Common myeloid progenitor, CD34-positive (primary cell): ENCODE data around the gene MRPL43. TPM values are rescaled to one million over a fixed set of nuclear protein-coding genes. Genes with fewer than 3 reads are reported as not detected.
A peak's percentile ranks its signal among the peaks of the same experiment; 100 is the strongest.
"Not testable (repeated sequence)": the region's sequence is repeated elsewhere in the genome, so short reads cannot be mapped to it uniquely, and the experiment has no call there.

Experiments used
- CTCF ChIA-PET: fragments of 350-600 bp; sonication (Branson Sonifier 250); formaldehyde crosslinking; loops from one replicate; lab custom pipeline; 2021; ENCODE audit warnings: antibody characterized with exemption; lab: Charles Lee
- POLR2A ChIA-PET: fragments of 350-600 bp; sonication (Branson Sonifier 250); formaldehyde crosslinking; loops from one replicate; lab custom pipeline; 2021; ENCODE audit warnings: antibody characterized with exemption; lab: Charles Lee
- DNase-seq, 3 donors: peaks; one replicate each; pipeline versions ENCODE4 v3.0.0 to v3.0.0-alpha.2; 2013
- H3K27ac ChIP-seq, 2 experiments: 1 replicate in 1 of 2; 2 replicates in 1 of 2; pipeline ENCODE4 v1.7.0; 2013; ENCODE audit warnings: inconsistent platforms in 2 of 2, low read length in 2 of 2, mild to moderate bottlenecking in 2 of 2, low read depth in 1 of 2, moderate library complexity in 1 of 2; ENCODE audit not compliant: severe bottlenecking in 2 of 2, insufficient read depth in 1 of 2, poor library complexity in 1 of 2
- H3K27me3 ChIP-seq, 5 experiments: replicated peaks in 2 of 5; 1 replicate in 3 of 5; 2 replicates in 2 of 5; pipeline versions ENCODE4 v1.6.1 to v1.7.0; 2013; ENCODE audit warnings: low read length in 4 of 5, mild to moderate bottlenecking in 2 of 5, moderate library complexity in 2 of 5, inconsistent platforms in 1 of 5; ENCODE audit not compliant: insufficient read depth in 5 of 5, control insufficient read depth in 4 of 5
- H3K36me3 ChIP-seq, 4 experiments: 1 replicate in 2 of 4; 2 replicates in 2 of 4; pipeline versions ENCODE4 v1.6.1 to v1.7.0; 2013; ENCODE audit warnings: low read length in 3 of 4, control low read depth in 1 of 4, mild to moderate bottlenecking in 1 of 4; ENCODE audit not compliant: control insufficient read depth in 4 of 4, insufficient read depth in 4 of 4
- H3K4me1 ChIP-seq, 4 experiments: 1 replicate in 3 of 4; 2 replicates in 1 of 4; pipeline versions ENCODE4 v1.6.1 to v1.7.1; 2013; ENCODE audit warnings: low read length in 3 of 4, mild to moderate bottlenecking in 3 of 4, control low read depth in 1 of 4, inconsistent platforms in 1 of 4, moderate library complexity in 1 of 4; ENCODE audit not compliant: control insufficient read depth in 4 of 4, insufficient read depth in 4 of 4; ENCODE audit errors: control extremely low read depth in 1 of 4
- H3K4me3 ChIP-seq, 7 experiments: 1 replicate in 4 of 7; 2 replicates in 3 of 7; pipeline versions ENCODE4 v1.5.1 to v1.7.0; 2013; ENCODE audit warnings: mild to moderate bottlenecking in 7 of 7, low read length in 6 of 7, moderate library complexity in 6 of 7, inconsistent platforms in 2 of 7, low read depth in 2 of 7, control low read depth in 1 of 7; ENCODE audit not compliant: insufficient read depth in 4 of 7, control insufficient read depth in 1 of 7; ENCODE audit errors: extremely low read depth in 1 of 7
- H3K9me3 ChIP-seq, 5 experiments: 1 replicate in 4 of 5; 2 replicates in 1 of 5; pipeline versions ENCODE4 v1.6.1 to v1.7.1; 2013; ENCODE audit warnings: low read length in 4 of 5, mild to moderate bottlenecking in 2 of 5, inconsistent platforms in 1 of 5, low read depth in 1 of 5, moderate library complexity in 1 of 5; ENCODE audit not compliant: control insufficient read depth in 4 of 5, insufficient read depth in 2 of 5; ENCODE audit errors: control extremely low read depth in 1 of 5
- WGBS: methylation state at CpG from one replicate; pipeline ENCODE4 v1.1.5; 2013; ENCODE audit not compliant: insufficient coverage; 5-methylcytosine and 5-hydroxymethylcytosine counted together
- polyA plus RNA-seq: library from polyadenylated mRNA; unstranded; fragments of 120-200 nt; gene quantifications from one replicate; pipeline ENCODE4 v1.2.1, GENCODE V29; 2013

Gene MRPL43
- polyA plus RNA-seq = 47.5 TPM

DNA sequence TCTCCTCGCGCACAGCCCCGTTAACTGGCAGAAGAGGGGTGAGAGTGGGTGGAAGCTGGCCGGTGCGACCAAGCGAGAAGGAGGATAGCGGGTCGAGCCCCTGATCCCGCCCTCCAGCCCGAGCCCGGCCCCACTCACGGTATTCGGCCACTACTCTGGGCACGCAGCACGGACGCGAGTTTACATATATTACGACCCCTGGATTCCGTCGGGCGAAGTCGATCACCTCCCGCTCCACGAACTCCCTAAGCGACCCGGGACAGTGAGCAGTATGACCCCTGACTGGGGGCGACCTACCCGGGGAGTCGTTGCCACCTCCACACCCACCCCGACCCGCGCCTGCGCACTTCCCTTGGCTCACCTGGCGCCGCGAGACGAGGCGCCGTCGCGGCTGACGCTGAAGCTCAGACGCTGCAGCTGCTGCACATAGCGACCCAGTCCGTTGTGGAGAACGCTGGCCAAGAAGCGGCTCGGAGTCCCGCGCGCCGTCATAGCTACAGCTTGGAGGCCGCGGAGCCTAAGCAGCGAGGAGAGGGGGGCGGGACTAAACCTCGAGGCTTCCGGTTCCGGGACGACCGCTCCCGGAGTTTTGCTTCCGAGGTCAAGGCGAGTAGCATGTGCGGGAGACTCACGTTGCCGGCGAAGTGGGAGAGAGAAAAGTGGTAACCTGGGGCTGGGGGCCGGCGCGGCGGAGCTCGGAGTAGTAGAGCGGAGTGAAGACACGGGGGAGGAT, at the start of gene MRPL43, which contains the start of gene TWNK:
Gene MRPL43 (minus strand): TSS at position 546 of the 733 bp plus-strand sequence. CDS start 54 bp downstream, at position 492.
Gene TWNK (plus strand): TSS at position 592 of the 733 bp plus-strand sequence. CDS start 668 bp downstream, outside the sequence.
- Histone ChIP-seq H3K9me3 (no peaks in the 10 kb centered on the region), H3K36me3 (peaks cover 11 to 48% (median 36%) of the 10 kb centered on the region in 4 experiments), H3K4me1 (peaks cover 4 to 36% (median 25%) of the 10 kb centered on the region in 4 experiments), H3K4me3 (peak within 1 kb of the TSS; percentile 65 to 98 (median 93)), H3K27ac (peak within 1 kb of the TSS in 1 of 2 experiments; percentile 76), H3K27me3 (no peaks in the 10 kb centered on the region)
- DNase-seq = peak; percentile 73 to 83 (median 82)
- WGBS = under 1% methylated on average over 70 of the region's 75 CpGs
- CTCF ChIA-PET = interaction anchor here (1.1 to 23.7 kb wide), 6 partner anchors 10 to 43 kb away, joined by 3 to 311 read pairs (median 12); partner anchors contain the start of genes LZTS2 and SEMA4G
- POLR2A ChIA-PET = interaction anchor here (0.6 to 1.2 kb wide), 2 partner anchors 12 to 72 kb away, joined by 3 read pairs; partner anchors contain the start of gene LZTS2

DNA sequence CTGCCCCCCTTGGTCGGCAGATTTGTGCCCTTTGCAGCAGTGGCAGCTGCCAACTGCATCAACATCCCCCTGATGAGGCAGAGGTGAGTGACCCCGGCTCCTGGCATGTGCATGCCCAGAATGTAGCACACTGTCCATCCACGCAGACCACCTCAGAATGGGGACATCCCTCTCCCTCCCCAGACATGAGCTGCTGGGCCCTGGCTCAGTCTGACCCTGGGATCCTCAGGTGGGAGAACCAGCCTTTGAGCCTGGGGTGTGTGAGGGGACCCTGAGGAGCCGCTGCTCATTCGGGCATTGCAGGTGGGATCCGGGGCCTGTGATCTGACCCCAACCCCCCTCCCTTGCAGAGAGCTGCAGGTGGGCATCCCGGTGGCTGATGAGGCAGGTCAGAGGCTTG, 49.4 kb upstream of the MRPL43 start:
- ChIA-PET CTCF (interaction anchor here (7.7 to 67.5 kb wide), 3 partner anchors 7 to 34 kb away, joined by 71 to 1574 read pairs (median 1574); partner anchors contain the start of genes KAZALD1, PDZD7 and SFXN3), POLR2A (no interaction called here)
- Histone ChIP-seq H3K36me3 (peaks cover 8 to 56% (median 26%) of the 10 kb centered on the region in 4 experiments), H3K9me3 (no peaks in the 10 kb centered on the region), H3K4me1 (peaks cover 2 to 32% (median 18%) of the 10 kb centered on the region in 4 experiments), H3K4me3 (no peak overlapping the region), H3K27me3 (no peaks in the 10 kb centered on the region), H3K27ac (no peak overlapping the region)
- 91% methylated on average over 7 of the region's 7 CpGs for WGBS
- DNase-seq = no peak

GRCh38 chr10:101035916-101036702, 48.8 kb upstream of the MRPL43 start:
- Histone ChIP-seq H3K27ac (no peak overlapping the region), H3K4me1 (peaks cover 2 to 33% (median 23%) of the 10 kb centered on the region in 4 experiments), H3K36me3 (peaks cover 8 to 56% (median 26%) of the 10 kb centered on the region in 4 experiments), H3K4me3 (no peak overlapping the region), H3K9me3 (no peaks in the 10 kb centered on the region), H3K27me3 (no peaks in the 10 kb centered on the region)
- WGBS = 98% methylated on average over 5 of the region's 10 CpGs
- no peak for DNase-seq
- CTCF ChIA-PET = interaction anchor here (1.8 to 45.1 kb wide), 3 partner anchors 18 to 106 kb away, joined by 7 to 1574 read pairs (median 12); partner anchors contain the start of gene KAZALD1
- POLR2A ChIA-PET = no interaction called here

DNA sequence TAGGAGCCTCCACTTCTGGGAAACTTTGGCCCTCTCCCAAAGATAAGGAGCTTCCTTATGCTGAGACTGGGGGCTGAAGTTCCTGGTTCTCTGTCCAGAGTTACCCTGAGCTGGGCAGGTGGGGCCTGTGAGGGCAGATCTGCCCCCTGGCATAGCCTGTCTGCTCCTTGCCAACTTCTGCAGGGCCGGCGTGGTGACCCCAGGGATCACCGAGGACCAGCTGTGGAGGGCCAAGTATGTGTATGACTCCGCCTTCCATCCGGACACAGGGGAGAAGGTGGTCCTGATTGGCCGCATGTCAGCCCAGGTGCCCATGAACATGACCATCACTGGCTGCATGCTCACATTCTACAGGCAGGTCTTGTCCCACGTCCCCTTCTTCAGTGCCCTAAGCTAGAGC, 48.0 kb upstream of the MRPL43 start:
- H3K27me3 ChIP-seq = peaks cover 0 to 1% (median 0%) of the 10 kb centered on the region in 5 experiments
- no peak overlapping the region for H3K4me3 ChIP-seq
- DNase-seq = no peak
- peaks cover 2 to 37% (median 30%) of the 10 kb centered on the region in 4 experiments for H3K4me1 ChIP-seq
- H3K27ac ChIP-seq = no peak overlapping the region
- 90% methylated on average over 7 of the region's 7 CpGs for WGBS
- ChIA-PET POLR2A (no interaction called here), CTCF (interaction anchor here (0.9 to 45.1 kb wide), 6 partner anchors 10 to 107 kb away, joined by 3 to 1574 read pairs (median 6); partner anchors contain the start of gene KAZALD1)
- H3K9me3 ChIP-seq = no peaks in the 10 kb centered on the region
- H3K36me3 ChIP-seq = peaks cover 8 to 56% (median 26%) of the 10 kb centered on the region in 4 experiments

DNA sequence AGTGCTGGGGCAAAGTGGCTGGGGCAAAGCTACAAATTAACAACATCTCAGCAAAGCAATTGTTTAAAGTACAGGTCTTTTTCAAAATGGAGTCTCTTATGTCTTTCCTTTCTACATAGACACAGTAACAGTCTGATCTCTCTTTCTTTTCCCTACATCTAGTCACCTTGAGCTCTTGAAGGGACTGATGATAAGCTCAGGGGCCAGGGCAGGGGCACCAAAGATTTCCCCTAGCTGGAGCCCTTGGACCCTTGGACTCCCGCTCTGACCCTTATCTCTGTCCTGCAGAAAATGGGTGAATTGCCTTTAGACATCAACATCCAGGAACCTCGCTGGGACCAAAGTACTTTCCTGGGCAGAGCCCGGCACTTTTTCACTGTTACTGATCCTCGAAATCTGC, 47.1 kb upstream of the MRPL43 start:
- DNase-seq, H3K27ac ChIP-seq, H3K4me3 ChIP-seq, H3K9me3 ChIP-seq, POLR2A ChIA-PET, H3K27me3 ChIP-seq: not testable (repeated sequence)
- peaks cover 8 to 49% (median 26%) of the 10 kb centered on the region in 4 experiments for H3K36me3 ChIP-seq
- CTCF ChIA-PET = interaction anchor here (0.9 to 45.1 kb wide), 7 partner anchors 9 to 107 kb away, joined by 3 to 1574 read pairs (median 4); partner anchors contain the start of gene KAZALD1
- WGBS = 97% methylated on average over 4 of the region's 4 CpGs
- peaks cover 2 to 42% (median 32%) of the 10 kb centered on the region in 4 experiments for H3K4me1 ChIP-seq

DNA sequence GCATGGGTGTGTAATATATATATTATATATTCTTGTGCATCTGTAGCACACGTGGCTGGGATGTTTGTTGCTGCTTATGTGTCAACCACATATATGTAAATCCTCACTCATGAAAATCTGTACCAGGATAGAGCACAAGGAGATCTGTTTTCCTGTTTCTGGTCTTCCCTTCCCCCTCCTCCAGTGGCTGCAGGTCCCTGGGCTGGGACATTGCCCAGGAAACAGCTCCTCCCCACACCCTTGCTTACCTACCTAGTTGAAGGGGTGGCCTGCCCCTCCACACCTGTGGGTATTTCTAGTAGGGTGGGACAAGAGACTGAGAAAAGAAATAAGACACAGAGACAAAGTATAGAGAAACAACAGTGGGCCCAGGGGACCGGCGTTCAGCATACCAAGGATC, 46.0 kb upstream of the MRPL43 start:
- peaks cover 8 to 38% (median 25%) of the 10 kb centered on the region in 4 experiments for H3K36me3 ChIP-seq
- H3K27ac ChIP-seq = no peak overlapping the region
- H3K4me1 ChIP-seq = peaks cover 2 to 42% (median 36%) of the 10 kb centered on the region in 4 experiments
- peaks cover 0 to 14% (median 9%) of the 10 kb centered on the region in 5 experiments for H3K27me3 ChIP-seq
- no CpG with 5 or more reads among the region's 3 CpGs for WGBS
- no peak for DNase-seq
- POLR2A ChIA-PET = interaction anchor here (2.4 kb wide), 1 partner anchor 10 kb away, joined by 7 read pairs; no protein-coding TSS in a partner anchor
- CTCF ChIA-PET = interaction anchor here (11.5 to 45.1 kb wide), 2 partner anchors 16 to 37 kb away, joined by 166 to 1574 read pairs; partner anchors contain the start of gene KAZALD1
- peak overlapping the region in 5 of 7 experiments; percentile 67 to 92 (median 81) for H3K4me3 ChIP-seq
- no peaks in the 10 kb centered on the region for H3K9me3 ChIP-seq
